Liver (tissue), 9 donors: ENCODE measurements around the gene TTC38. TPM values are rescaled to one million over a fixed set of nuclear protein-coding genes. Genes with fewer than 3 reads are reported as not detected.

Experiments
- DNase-seq: peaks from one replicate; pipeline ENCODE4 v3.0.0-alpha.2; 2017; ENCODE audit warnings: low spot score
- H3K27ac ChIP-seq, 2 donors: one replicate each; pipeline ENCODE4 v1.7.0; 2013; ENCODE audit warnings: inconsistent platforms in 2 of 2, low read length in 2 of 2, control low read depth in 1 of 2, low read depth in 1 of 2, mild to moderate bottlenecking in 1 of 2
- H3K27me3 ChIP-seq, 4 donors: one replicate each; pipeline versions ENCODE4 v1.6.1 to v1.7.0; 2013; ENCODE audit warnings: low read length in 3 of 4, inconsistent platforms in 1 of 4, mild to moderate bottlenecking in 1 of 4, moderate library complexity in 1 of 4; ENCODE audit not compliant: control insufficient read depth in 4 of 4, insufficient read depth in 4 of 4
- H3K36me3 ChIP-seq, 4 donors: one replicate each; pipeline versions ENCODE4 v1.6.1 to v1.7.0; 2013; ENCODE audit warnings: low read length in 3 of 4, mild to moderate bottlenecking in 3 of 4, low read depth in 1 of 4, moderate library complexity in 1 of 4; ENCODE audit not compliant: control insufficient read depth in 4 of 4, insufficient read depth in 3 of 4
- H3K4me1 ChIP-seq, 4 donors: one replicate each; pipeline versions ENCODE4 v1.6.1 to v1.7.0; 2013; ENCODE audit warnings: low read length in 3 of 4, mild to moderate bottlenecking in 3 of 4, moderate library complexity in 1 of 4; ENCODE audit not compliant: control insufficient read depth in 4 of 4, insufficient read depth in 4 of 4
- H3K4me3 ChIP-seq, 3 donors: one replicate each; pipeline versions ENCODE4 v1.6.1 to v1.7.0; 2013; ENCODE audit warnings: low read length in 3 of 3, control low read depth in 1 of 3, low read depth in 1 of 3, mild to moderate bottlenecking in 1 of 3
- H3K9ac ChIP-seq, 2 donors: one replicate each; pipeline ENCODE4 v1.7.0; 2013; ENCODE audit warnings: low read length in 2 of 2, mild to moderate bottlenecking in 2 of 2, moderate library complexity in 2 of 2, control low read depth in 1 of 2, low read depth in 1 of 2
- H3K9me3 ChIP-seq, 4 donors: one replicate each; pipeline versions ENCODE4 v1.6.1 to v1.7.0; 2013; ENCODE audit warnings: low read length in 3 of 4; ENCODE audit not compliant: control insufficient read depth in 4 of 4
- EGR1 ChIP-seq, 2 donors: IDR thresholded peaks; 2 replicates each; pipeline ENCODE4 v1.6.1; 2016 to 2018; ENCODE audit warnings: antibody characterized with exemption in 2 of 2, low read depth in 2 of 2
- FOXA1 ChIP-seq: IDR thresholded peaks from 2 replicates; pipeline ENCODE4 v1.6.1; 2016; ENCODE audit warnings: antibody characterized with exemption
- FOXA2 ChIP-seq: IDR thresholded peaks from 2 replicates; pipeline ENCODE4 v1.6.1; 2016; ENCODE audit warnings: antibody characterized with exemption
- GABPA ChIP-seq, 2 donors: IDR thresholded peaks in 1 of 2; conservative IDR thresholded peaks in 1 of 2; 2 replicates each; pipeline ENCODE4 v1.6.1; 2016; ENCODE audit warnings: antibody characterized with exemption in 2 of 2, mild to moderate bottlenecking in 1 of 2, moderate library complexity in 1 of 2
- HNF4A ChIP-seq, 2 donors: conservative IDR thresholded peaks; 2 replicates each; pipeline ENCODE4 v1.6.1; 2016; ENCODE audit warnings: antibody characterized with exemption in 2 of 2, mild to moderate bottlenecking in 2 of 2
- HNF4G ChIP-seq: IDR thresholded peaks from 2 replicates; pipeline ENCODE4 v1.6.1; 2016; ENCODE audit warnings: antibody characterized with exemption
- JUND ChIP-seq, 2 donors: IDR thresholded peaks; 2 replicates each; pipeline ENCODE4 v1.6.1; 2016; ENCODE audit warnings: antibody characterized with exemption in 2 of 2
- NR2F2 ChIP-seq: IDR thresholded peaks from 2 replicates; pipeline ENCODE4 v1.6.1; 2016; ENCODE audit warnings: antibody characterized with exemption
- RAD21 ChIP-seq, 2 donors: IDR thresholded peaks; 2 replicates each; pipeline ENCODE4 v1.6.1; 2016; ENCODE audit warnings: antibody characterized with exemption in 2 of 2, mild to moderate bottlenecking in 2 of 2
- REST ChIP-seq: IDR thresholded peaks from 2 replicates; pipeline ENCODE4 v1.6.1; 2016; ENCODE audit warnings: antibody characterized with exemption, mild to moderate bottlenecking
- RXRA ChIP-seq, 2 donors: IDR thresholded peaks; 2 replicates each; pipeline ENCODE4 v1.6.1; 2017 to 2018; ENCODE audit warnings: antibody characterized with exemption in 2 of 2, mild to moderate bottlenecking in 1 of 2
- SP1 ChIP-seq: IDR thresholded peaks from 2 replicates; pipeline ENCODE4 v1.6.1; 2018; ENCODE audit warnings: antibody characterized with exemption, mild to moderate bottlenecking
- TAF1 ChIP-seq: conservative IDR thresholded peaks from 2 replicates; pipeline ENCODE4 v1.6.1; 2016; ENCODE audit warnings: antibody characterized with exemption, mild to moderate bottlenecking
- YY1 ChIP-seq: IDR thresholded peaks from 2 replicates; pipeline ENCODE4 v1.6.1; 2016; ENCODE audit warnings: antibody characterized with exemption, mild to moderate bottlenecking
- ZBTB33 ChIP-seq: IDR thresholded peaks from 2 replicates; pipeline ENCODE4 v1.6.1; 2016; ENCODE audit warnings: antibody characterized with exemption
- WGBS: extraction: QIAGEN DNeasy Blood & Tissue Kit; methylation state at CpG from one replicate; pipeline ENCODE4 v1.1.7; 2013; 5-methylcytosine and 5-hydroxymethylcytosine counted together
- polyA plus RNA-seq, 2 donors: library from polyadenylated mRNA; stranded (reverse) in 1 of 2; unstranded in 1 of 2; fragments of 200-250 nt in 1 of 2; fragments of >200 nt in 1 of 2; fragmentation: Nextera tagmentation in 1 of 2; extraction: Ambion mirVana in 1 of 2; gene quantifications; one replicate each; pipeline versions ENCODE4 v1.2.1 to v1.2.3, GENCODE V29; 2013 to 2015
- total RNA-seq, 2 donors: library from RNA; depleted of rRNA; stranded (reverse); fragments of >200 nt; gene quantifications; one replicate each; pipeline ENCODE4 v1.2.3, GENCODE V29; 2014
- TF ChIP-seq, protein P1 (sequence below): fragments of 150-350 bp; IDR thresholded peaks from 2 replicates; pipeline ENCODE4 v1.5.1; 2017; ENCODE audit warnings: improper control_type of control experiment, low read depth, low read length; ENCODE audit not compliant: missing input control
- TF ChIP-seq, protein P2 (sequence below): IDR thresholded peaks from 2 replicates; pipeline ENCODE4 v1.6.1; 2016; ENCODE audit warnings: antibody characterized with exemption
- TF ChIP-seq, protein P3 (sequence below): IDR thresholded peaks from 2 replicates; pipeline ENCODE4 v1.6.1; 2016; ENCODE audit warnings: antibody characterized with exemption
- donor health status: healthy.
- donor health status: healthy.
- donor health status: healthy.
- donor health status: healthy.
- donor health status: healthy.

TTC38 gene
- total and polyA plus RNA-seq, 4 donors: 63.9 to 389 (median 128) TPM

GRCh38 chr22:46233231-46233630, 34.6 kb upstream of the TTC38 start:
- no peak overlapping the region for H3K27ac ChIP-seq
- no peak overlapping the region for H3K9ac ChIP-seq
- H3K4me3 ChIP-seq: no peak overlapping the region
- no peak for TF ChIP-seq TAF1
- TF ChIP-seq, protein P1, sequence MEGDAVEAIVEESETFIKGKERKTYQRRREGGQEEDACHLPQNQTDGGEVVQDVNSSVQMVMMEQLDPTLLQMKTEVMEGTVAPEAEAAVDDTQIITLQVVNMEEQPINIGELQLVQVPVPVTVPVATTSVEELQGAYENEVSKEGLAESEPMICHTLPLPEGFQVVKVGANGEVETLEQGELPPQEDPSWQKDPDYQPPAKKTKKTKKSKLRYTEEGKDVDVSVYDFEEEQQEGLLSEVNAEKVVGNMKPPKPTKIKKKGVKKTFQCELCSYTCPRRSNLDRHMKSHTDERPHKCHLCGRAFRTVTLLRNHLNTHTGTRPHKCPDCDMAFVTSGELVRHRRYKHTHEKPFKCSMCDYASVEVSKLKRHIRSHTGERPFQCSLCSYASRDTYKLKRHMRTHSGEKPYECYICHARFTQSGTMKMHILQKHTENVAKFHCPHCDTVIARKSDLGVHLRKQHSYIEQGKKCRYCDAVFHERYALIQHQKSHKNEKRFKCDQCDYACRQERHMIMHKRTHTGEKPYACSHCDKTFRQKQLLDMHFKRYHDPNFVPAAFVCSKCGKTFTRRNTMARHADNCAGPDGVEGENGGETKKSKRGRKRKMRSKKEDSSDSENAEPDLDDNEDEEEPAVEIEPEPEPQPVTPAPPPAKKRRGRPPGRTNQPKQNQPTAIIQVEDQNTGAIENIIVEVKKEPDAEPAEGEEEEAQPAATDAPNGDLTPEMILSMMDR: no peak
- H3K9me3 ChIP-seq: no peaks in the 10 kb centered on the region
- H3K27me3 ChIP-seq: no peaks in the 10 kb centered on the region
- 64% methylated on average over 9 of the region's 9 CpGs for WGBS
- DNase-seq: no peak
- no peaks in the 10 kb centered on the region for H3K4me1 ChIP-seq
- peaks cover 15 to 36% (median 34%) of the 10 kb centered on the region in 4 donors for H3K36me3 ChIP-seq

DNA sequence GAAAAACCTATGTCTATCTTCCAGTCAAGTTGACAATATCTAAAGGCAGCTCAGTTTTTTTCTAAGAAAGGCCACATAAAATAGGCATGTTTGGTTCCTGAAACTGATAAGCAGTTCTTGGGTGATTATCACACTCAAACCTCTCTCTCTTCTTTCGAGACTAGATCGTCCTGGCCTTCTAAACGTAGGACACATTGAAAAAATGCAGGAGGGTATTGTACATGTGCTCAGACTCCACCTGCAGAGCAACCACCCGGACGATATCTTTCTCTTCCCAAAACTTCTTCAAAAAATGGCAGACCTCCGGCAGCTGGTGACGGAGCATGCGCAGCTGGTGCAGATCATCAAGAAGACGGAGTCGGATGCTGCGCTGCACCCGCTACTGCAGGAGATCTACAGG, 32.8 kb upstream of the TTC38 start:
- 95% methylated on average over 12 of the region's 12 CpGs for WGBS
- TF ChIP-seq REST (no peak), SP1 (no peak), JUND (IDR thresholded peaks at IDR 0.05) (no peak), FOXA1 (no peak), NR2F2 (no peak), RAD21 (IDR thresholded peaks at IDR 0.05) (no peak), YY1 (no peak), HNF4G (no peak), RXRA (IDR thresholded peaks at IDR 0.05) (no peak), GABPA (IDR thresholded peaks at IDR 0.05 in 1 of 2, conservative IDR thresholded peaks at IDR 0.05 in 1 of 2) (no peak), EGR1 (IDR thresholded peaks at IDR 0.05; ENCODE audit: low read depth in 2 of 2) (no peak), ZBTB33 (no peak), HNF4A (conservative IDR thresholded peaks at IDR 0.05) (no peak), FOXA2 (no peak), TAF1 (no peak)
- TF ChIP-seq, protein P2, sequence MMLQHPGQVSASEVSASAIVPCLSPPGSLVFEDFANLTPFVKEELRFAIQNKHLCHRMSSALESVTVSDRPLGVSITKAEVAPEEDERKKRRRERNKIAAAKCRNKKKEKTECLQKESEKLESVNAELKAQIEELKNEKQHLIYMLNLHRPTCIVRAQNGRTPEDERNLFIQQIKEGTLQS: no peak
- TF ChIP-seq, protein P3, sequence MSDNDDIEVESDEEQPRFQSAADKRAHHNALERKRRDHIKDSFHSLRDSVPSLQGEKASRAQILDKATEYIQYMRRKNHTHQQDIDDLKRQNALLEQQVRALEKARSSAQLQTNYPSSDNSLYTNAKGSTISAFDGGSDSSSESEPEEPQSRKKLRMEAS: no peak
- TF ChIP-seq, protein P1: no peak
- Histone ChIP-seq H3K27me3 (no peaks in the 10 kb centered on the region), H3K9ac (no peak overlapping the region), H3K27ac (no peak overlapping the region), H3K9me3 (no peaks in the 10 kb centered on the region), H3K36me3 (peaks cover 19 to 49% (median 44%) of the 10 kb centered on the region in 4 donors), H3K4me1 (peaks cover 0 to 7% (median 3%) of the 10 kb centered on the region in 4 donors), H3K4me3 (no peak overlapping the region)
- no peak for DNase-seq
